HG03460 (cell line): ENCODE data around the gene TMEM72.

Experiments used
- ATAC-seq: cut with Tn5 transposase; IDR thresholded peaks from one replicate; pipeline ENCODE4 v1.9.1; 2021; ENCODE audit not compliant: unreplicated experiment

The TMEM72 gene

DNA sequence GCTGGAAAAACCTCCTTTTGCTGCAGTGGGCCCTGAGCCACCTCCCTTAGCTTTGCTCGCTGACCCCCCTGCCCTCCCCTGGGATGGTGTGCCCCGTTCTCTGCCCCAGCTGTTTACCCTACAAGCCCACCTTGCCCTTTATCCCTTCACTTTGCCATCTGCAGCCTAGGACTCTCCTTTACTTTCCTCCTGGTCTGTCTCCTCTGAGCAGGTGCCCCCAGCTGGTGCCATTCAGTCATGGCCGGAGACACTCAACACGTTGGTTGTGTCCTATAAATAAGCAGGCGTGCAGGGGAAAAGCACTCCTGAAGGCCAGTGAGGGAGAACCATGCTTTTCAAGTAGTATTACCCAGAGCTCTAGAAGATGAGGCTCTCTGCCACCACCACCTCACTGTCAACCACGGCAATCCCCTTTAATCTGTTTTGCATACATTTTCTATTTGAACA is 54.5 kb downstream of the TMEM72 start:
- peak; percentile 35 for ATAC-seq

DNA sequence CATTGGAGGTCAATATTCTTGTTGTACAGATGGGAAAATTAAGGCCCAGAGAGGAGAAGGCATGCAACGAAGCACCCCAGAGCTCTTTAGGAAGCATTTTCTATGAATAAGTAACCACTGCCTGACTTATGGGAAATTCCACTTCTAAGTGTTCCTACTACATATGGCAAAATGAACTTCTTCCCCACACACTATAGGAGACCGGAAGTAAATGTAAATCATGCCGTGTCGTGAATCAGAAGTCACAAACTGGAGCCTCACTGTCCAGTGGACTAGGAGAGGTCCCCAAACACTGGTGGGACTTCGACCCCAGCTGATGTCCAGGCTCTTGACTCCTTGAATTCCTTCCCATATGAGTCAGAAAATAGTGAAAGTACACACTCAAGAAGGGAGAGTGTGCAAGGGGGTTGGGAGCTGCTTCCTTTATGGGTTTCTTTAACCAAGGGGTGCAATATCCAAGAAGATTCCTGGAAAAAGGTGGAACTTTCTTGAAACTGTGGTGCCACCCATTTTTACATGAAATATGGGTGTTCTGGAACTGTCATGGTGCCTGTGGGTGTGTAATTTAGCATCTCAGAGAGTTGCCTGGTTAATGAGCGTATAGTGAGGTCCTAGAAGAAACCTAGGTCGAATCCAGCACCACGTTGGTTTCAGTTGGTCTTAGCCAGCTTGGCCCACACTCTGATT is 55.1 kb downstream of the TMEM72 start:
- ATAC-seq: peak; percentile 26

GRCh38 chr10:44966816-44967509 is 55.8 kb downstream of the TMEM72 start:
- ATAC-seq: no peak

DNA sequence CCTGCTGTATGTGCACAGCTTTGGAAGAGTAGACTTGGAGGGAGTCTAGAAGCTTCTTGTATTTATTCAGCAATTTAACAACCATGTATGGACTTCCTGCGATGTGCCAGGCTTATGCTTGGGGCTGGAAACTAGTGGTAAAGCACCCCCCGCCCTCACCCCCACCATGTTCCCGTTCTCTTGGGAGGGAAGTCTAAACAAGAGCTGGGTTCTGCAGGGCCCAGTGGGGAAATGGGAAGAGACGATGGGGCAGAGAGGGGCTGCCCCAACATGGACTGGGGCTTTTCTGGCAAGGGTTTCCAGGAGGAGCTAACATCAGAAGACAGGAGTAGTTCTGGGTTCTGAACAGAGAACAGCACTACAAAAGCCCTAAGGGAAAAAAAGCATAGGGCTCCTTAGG is 56.5 kb downstream of the TMEM72 start:
- ATAC-seq: no peak

DNA sequence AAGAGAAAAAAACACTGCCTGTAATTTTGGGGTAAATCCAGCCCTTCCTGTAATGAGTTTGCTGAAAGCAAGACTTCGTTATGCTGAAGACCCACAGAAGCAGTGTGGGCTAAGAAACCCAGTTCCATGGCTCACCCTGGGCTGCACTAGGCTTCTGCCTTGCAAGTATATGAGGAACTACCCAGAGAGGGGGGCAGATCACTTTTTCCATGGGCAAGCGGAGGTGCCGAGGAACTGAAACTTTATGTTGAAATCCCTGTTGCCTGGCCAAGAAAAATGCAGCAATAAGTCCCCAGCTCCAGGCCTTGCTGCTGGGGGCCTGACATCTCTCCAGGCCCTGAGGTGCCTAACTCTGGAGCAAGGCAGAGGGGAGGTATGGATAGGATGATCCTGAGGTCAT is 57.0 kb downstream of the TMEM72 start:
- no peak for ATAC-seq

- ATAC-seq: no peak
These were observed 57.6 kb downstream of the TMEM72 start for GRCh38 chr10:44968500-44969400.

- ATAC-seq: no peak
These were observed 58.7 kb downstream of the TMEM72 start for GRCh38 chr10:44969854-44970253.

- ATAC-seq: no peak
These were observed 59.8 kb downstream of the TMEM72 start for GRCh38 chr10:44970812-44971395.

DNA sequence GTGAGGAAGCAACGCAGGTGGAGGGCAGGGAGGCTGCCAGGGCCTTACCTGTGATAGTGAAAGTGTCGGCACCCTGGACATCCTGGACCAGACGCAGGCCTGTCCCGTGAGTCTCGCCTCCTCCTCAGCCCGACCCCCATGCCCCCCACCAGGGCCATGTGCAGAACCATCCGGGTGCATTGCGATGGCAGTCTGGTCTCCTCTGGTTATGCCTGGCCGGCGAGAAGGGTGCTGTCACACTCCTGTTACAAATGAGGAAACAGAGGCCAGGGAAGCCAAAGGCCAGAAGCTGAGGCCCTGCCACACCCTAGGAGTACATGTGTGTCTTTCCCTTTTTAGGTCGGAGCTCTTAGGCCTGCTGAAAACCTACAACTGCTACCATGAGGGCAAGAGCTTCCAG is 60.3 kb downstream of the TMEM72 start:
- ATAC-seq: no peak

DNA sequence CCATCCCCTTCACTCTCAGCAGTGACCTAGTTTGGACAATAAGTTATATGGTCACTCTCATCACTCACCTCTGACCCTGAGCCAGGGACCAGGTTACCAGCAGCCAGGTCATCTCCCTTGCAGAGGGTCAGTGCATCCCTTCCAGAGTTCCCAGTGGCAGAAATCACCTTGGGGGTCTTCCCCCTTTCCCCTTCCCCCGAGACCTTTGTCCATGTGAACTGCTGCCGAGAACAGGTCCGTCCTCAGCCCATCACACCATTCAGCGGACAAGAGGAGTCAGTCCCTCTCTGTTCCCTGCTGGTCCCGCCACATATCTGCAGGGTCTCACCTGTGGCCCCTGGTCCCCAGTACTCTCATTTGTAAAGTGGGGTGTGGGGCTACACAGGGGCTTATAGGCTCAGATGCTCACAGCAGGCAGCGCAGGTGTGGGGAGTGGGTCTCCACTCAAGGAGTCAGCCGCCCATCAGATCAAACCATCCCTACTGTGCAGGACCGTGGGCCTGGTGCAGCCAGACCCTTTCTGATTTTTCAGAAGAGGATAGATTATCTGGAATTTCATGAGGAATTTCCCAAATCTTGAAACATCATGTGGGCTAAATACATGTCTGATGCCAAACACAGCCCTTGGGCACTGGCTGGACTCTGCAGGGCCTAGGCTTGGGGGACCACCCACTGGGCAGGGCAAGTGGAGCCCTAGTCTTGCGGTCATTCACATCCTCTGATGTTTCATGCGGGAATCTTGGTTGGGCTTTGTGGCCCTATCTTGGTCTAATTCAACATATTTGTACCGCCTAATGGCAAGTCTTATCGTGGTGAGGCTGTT is 61.0 kb downstream of the TMEM72 start:
- no peak for ATAC-seq

DNA sequence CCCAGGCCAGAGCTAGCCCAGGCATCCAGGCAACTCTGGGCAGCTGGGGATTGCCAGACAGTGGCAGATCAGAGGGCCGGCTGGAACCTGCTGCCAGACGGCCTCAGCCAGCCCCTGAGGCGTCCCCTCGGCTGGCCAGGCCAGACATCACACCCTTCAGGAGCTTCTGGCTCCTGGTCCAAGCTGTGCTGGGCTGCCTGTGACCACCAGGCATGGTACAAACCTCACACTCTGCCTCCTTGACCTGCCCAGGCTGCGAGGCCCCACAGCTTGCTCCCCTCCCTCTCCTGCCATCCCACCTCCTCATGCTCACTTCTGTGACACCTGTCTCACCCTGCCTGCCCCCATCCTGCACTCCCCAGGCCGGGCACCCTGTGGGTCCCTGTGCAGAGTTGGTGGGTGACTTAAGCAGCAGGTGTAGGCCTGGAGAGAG is 61.8 kb downstream of the TMEM72 start:
- no peak for ATAC-seq

- ATAC-seq: peak; percentile 30
These were observed 62.4 kb downstream of the TMEM72 start for GRCh38 chr10:44973323-44974081.

DNA sequence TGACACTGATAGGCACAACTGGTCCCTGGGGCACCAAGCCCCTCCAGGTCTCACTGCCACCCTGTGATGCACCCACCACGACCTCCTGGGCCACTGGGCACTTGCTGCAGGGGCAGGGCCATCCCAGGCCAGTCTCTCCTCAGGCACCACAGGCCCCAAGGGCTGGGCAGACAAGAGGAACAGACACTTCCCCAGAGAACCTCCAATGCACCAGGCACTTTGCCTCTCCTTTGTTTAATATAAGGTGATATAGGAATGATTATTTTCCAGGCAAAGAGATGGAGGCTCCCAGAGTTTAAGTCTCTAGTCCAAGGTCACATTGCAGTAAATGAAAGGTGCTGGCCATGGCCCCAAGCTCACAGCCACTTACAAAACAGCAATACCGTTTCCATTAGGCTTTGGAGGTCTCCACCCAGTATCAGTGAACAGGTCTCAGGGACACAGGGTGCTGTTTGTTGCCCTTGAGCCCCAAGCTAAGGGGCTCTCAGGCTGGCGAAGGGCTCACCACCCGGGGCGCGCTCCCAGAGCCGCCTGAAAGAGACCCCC is 63.0 kb downstream of the TMEM72 start:
- peak; percentile 3 for ATAC-seq

GRCh38 chr10:44974628-44975430 is 63.7 kb downstream of the TMEM72 start:
- ATAC-seq: peak; percentile 66

DNA sequence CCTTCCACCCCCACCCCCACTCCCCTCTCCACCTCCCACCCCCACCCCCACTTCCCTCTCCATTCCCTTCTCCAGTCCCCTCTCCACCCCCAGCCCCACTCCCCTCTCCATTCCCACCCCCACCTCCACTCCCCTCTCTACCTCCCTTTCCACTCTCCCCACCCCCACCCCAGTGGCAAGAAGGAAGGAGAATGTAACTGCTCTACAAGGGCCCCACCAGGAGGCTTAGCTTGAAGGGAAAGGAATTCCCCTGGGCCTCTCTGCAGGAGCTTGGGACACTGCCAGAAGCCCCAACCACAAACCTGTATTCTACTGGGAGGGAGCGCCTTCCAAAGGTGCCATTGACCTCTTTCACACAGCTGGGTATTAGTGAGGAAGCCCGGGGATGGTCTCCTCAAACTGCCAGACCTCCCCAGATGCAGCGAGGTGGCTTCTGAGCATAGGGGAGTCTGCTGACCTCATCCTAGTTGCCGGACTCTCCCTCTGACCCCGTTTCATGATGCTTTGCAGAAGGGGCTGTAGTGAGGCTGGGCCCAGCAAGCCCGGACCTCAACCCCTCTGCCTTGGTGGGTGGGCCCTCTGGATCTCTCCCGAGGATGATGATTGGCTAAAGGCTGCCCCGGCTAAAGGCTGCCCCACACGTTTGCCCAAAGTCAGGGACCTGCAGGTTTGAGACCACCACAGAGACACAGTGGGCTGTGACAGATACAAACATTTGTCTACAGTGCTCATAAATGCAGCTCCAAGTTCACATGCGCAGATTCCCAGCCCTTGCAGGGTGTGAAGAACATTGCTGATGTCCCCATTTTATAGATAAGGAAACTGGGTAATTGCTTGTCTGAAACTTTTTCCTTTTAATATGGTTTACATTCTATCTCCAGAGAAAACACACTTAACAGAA is 64.5 kb downstream of the TMEM72 start:
- no peak for ATAC-seq

GRCh38 chr10:44976352-44977198 is 65.4 kb downstream of the TMEM72 start:
- ATAC-seq: no peak
